ENCODE data around the gene MTNR1B. TPM values are rescaled to one million over a fixed set of nuclear protein-coding genes. Genes with fewer than 3 reads are reported as not detected.

MTNR1B gene
- total RNA-seq, 2 experiments from 2014 or later = not detected

- Mint-ChIP-seq H3K36me3 (no peaks in the 10 kb centered on the region), H3K27ac (no peak overlapping the region), H3K4me3 (no peak overlapping the region), H3K4me1 (ENCODE audit: low read depth) (no peaks in the 10 kb centered on the region), H3K27me3 (peaks cover 3% of the 10 kb centered on the region), H3K9me3 (no peaks in the 10 kb centered on the region)
- DNase-seq = no peak
- intact Hi-C loops (cut with micrococcal nuclease) = no loop called here
- ChIA-PET POLR2A (no interaction called here), CTCF (no interaction called here)
These were observed 10.9 kb downstream of the MTNR1B start for GRCh38 chr11:92980312-92980711.

GRCh38 chr11:92981508-92982043 lies 12.1 kb downstream of the MTNR1B start:
- Mint-ChIP-seq H3K9me3 (no peaks in the 10 kb centered on the region), H3K36me3 (no peaks in the 10 kb centered on the region), H3K4me3 (no peak overlapping the region), H3K4me1 (ENCODE audit: low read depth) (no peaks in the 10 kb centered on the region), H3K27ac (no peak overlapping the region), H3K27me3 (peaks cover 6% of the 10 kb centered on the region)
- intact Hi-C loops (cut with micrococcal nuclease) = no loop called here
- ChIA-PET CTCF (no interaction called here), POLR2A (no interaction called here)
- no peak for DNase-seq

GRCh38 chr11:92986585-92986984 lies 17.1 kb downstream of the MTNR1B start:
- Mint-ChIP-seq H3K9me3 (peaks cover 7% of the 10 kb centered on the region), H3K4me1 (ENCODE audit: low read depth) (no peaks in the 10 kb centered on the region), H3K4me3 (no peak overlapping the region), H3K27ac (no peak overlapping the region), H3K27me3 (peaks cover 5% of the 10 kb centered on the region), H3K36me3 (no peaks in the 10 kb centered on the region)
- intact Hi-C loops (cut with micrococcal nuclease) = no loop called here
- POLR2A ChIA-PET = no interaction called here
- CTCF ChIA-PET = no interaction called here
- DNase-seq = no peak

- Mint-ChIP-seq H3K4me1 (ENCODE audit: low read depth) (no peaks in the 10 kb centered on the region), H3K27me3 (peaks cover 2% of the 10 kb centered on the region), H3K9me3 (peaks cover 7% of the 10 kb centered on the region), H3K36me3 (no peaks in the 10 kb centered on the region), H3K27ac (no peak overlapping the region), H3K4me3 (no peak overlapping the region)
- POLR2A ChIA-PET = no interaction called here
- DNase-seq = no peak
- intact Hi-C loops (cut with micrococcal nuclease) = no loop called here
- CTCF ChIA-PET = no interaction called here
These were observed 23.6 kb downstream of the MTNR1B start for GRCh38 chr11:92993004-92993403.

- DNase-seq = no peak
- Mint-ChIP-seq H3K9me3 (no peaks in the 10 kb centered on the region), H3K4me1 (ENCODE audit: low read depth) (no peaks in the 10 kb centered on the region), H3K27me3 (peaks cover 3% of the 10 kb centered on the region), H3K27ac (no peak overlapping the region), H3K4me3 (no peak overlapping the region), H3K36me3 (no peaks in the 10 kb centered on the region)
- ChIA-PET CTCF (no interaction called here), POLR2A (no interaction called here)
- intact Hi-C loops (cut with micrococcal nuclease) = no loop called here
These were observed 31.3 kb downstream of the MTNR1B start for GRCh38 chr11:93000511-93001476.

- POLR2A ChIA-PET = no interaction called here
- Mint-ChIP-seq H3K36me3 (no peaks in the 10 kb centered on the region), H3K9me3 (no peaks in the 10 kb centered on the region), H3K4me3 (no peak overlapping the region), H3K27ac (no peak overlapping the region), H3K27me3 (peaks cover 3% of the 10 kb centered on the region), H3K4me1 (ENCODE audit: low read depth) (no peaks in the 10 kb centered on the region)
- no peak for DNase-seq
- intact Hi-C loops (cut with micrococcal nuclease) = no loop called here
- CTCF ChIA-PET = no interaction called here
These were observed 32.4 kb downstream of the MTNR1B start for GRCh38 chr11:93001806-93002205.

- DNase-seq = no peak
- H3K27ac Mint-ChIP-seq = no peak overlapping the region
- intact Hi-C loops (cut with micrococcal nuclease) = no loop called here
- H3K4me1 Mint-ChIP-seq (ENCODE audit: low read depth) = no peaks in the 10 kb centered on the region
- H3K4me3 Mint-ChIP-seq = no peak overlapping the region
- POLR2A ChIA-PET = no interaction called here
- H3K27me3 Mint-ChIP-seq = peaks cover 3% of the 10 kb centered on the region
- no peaks in the 10 kb centered on the region for H3K9me3 Mint-ChIP-seq
- H3K36me3 Mint-ChIP-seq = no peaks in the 10 kb centered on the region
- CTCF ChIA-PET = no interaction called here
These were observed 32.9 kb downstream of the MTNR1B start for GRCh38 chr11:93002380-93002779.

GRCh38 chr11:93005239-93005638 lies 35.8 kb downstream of the MTNR1B start:
- Mint-ChIP-seq H3K36me3 (no peaks in the 10 kb centered on the region), H3K9me3 (peaks cover 3% of the 10 kb centered on the region), H3K4me3 (no peak overlapping the region), H3K27me3 (peaks cover 3% of the 10 kb centered on the region), H3K4me1 (ENCODE audit: low read depth) (no peaks in the 10 kb centered on the region), H3K27ac (no peak overlapping the region)
- POLR2A ChIA-PET = no interaction called here
- no peak for DNase-seq
- CTCF ChIA-PET = no interaction called here
- intact Hi-C loops (cut with micrococcal nuclease) = no loop called here

- CTCF ChIA-PET = no interaction called here
- intact Hi-C loops (cut with micrococcal nuclease) = no loop called here
- Mint-ChIP-seq H3K36me3 (no peaks in the 10 kb centered on the region), H3K27me3 (no peaks in the 10 kb centered on the region), H3K9me3 (no peaks in the 10 kb centered on the region), H3K27ac (no peak overlapping the region), H3K4me3 (no peak overlapping the region), H3K4me1 (ENCODE audit: low read depth) (no peaks in the 10 kb centered on the region)
- POLR2A ChIA-PET = no interaction called here
- no peak for DNase-seq
These were observed 44.2 kb downstream of the MTNR1B start for GRCh38 chr11:93013646-93014045.

- POLR2A ChIA-PET = no interaction called here
- H3K9me3 Mint-ChIP-seq = no peaks in the 10 kb centered on the region
- H3K4me1 Mint-ChIP-seq (ENCODE audit: low read depth) = no peaks in the 10 kb centered on the region
- no peak for DNase-seq
- H3K27ac Mint-ChIP-seq = no peak overlapping the region
- peaks cover 2% of the 10 kb centered on the region for H3K27me3 Mint-ChIP-seq
- no peak overlapping the region for H3K4me3 Mint-ChIP-seq
- intact Hi-C loops (cut with micrococcal nuclease) = no loop called here
- no peaks in the 10 kb centered on the region for H3K36me3 Mint-ChIP-seq
- CTCF ChIA-PET = no interaction called here
These were observed 47.1 kb downstream of the MTNR1B start for GRCh38 chr11:93016595-93016994.

- intact Hi-C loops (cut with micrococcal nuclease) = no loop called here
- H3K36me3 Mint-ChIP-seq = no peaks in the 10 kb centered on the region
- peaks cover 2% of the 10 kb centered on the region for H3K27me3 Mint-ChIP-seq
- H3K4me1 Mint-ChIP-seq (ENCODE audit: low read depth) = no peaks in the 10 kb centered on the region
- no peaks in the 10 kb centered on the region for H3K9me3 Mint-ChIP-seq
- no peak overlapping the region for H3K27ac Mint-ChIP-seq
- ChIA-PET CTCF (no interaction called here), POLR2A (no interaction called here)
- no peak for DNase-seq
- no peak overlapping the region for H3K4me3 Mint-ChIP-seq
These were observed 48.6 kb downstream of the MTNR1B start for GRCh38 chr11:93017821-93018690.

- ChIA-PET CTCF (no interaction called here), POLR2A (no interaction called here)
- H3K4me1 Mint-ChIP-seq (ENCODE audit: low read depth) = no peaks in the 10 kb centered on the region
- intact Hi-C loops (cut with micrococcal nuclease) = no loop called here
- no peak overlapping the region for H3K27ac Mint-ChIP-seq
- peaks cover 2% of the 10 kb centered on the region for H3K27me3 Mint-ChIP-seq
- no peaks in the 10 kb centered on the region for H3K9me3 Mint-ChIP-seq
- H3K4me3 Mint-ChIP-seq = no peak overlapping the region
- DNase-seq = no peak
- H3K36me3 Mint-ChIP-seq = no peaks in the 10 kb centered on the region
These were observed 51.0 kb downstream of the MTNR1B start for GRCh38 chr11:93020248-93021046.

All from activated CD4-positive, alpha-beta memory T cell treated with anti-CD3 and anti-CD28 coated beads for 36 hours (primary cell).